Measurements from ENCODE around the gene DLGAP4.

The DLGAP4 gene

GRCh38 chr20:36396340-36396739 lies 90.2 kb downstream of the DLGAP4 start:
- TF ChIP-seq, protein P1, sequence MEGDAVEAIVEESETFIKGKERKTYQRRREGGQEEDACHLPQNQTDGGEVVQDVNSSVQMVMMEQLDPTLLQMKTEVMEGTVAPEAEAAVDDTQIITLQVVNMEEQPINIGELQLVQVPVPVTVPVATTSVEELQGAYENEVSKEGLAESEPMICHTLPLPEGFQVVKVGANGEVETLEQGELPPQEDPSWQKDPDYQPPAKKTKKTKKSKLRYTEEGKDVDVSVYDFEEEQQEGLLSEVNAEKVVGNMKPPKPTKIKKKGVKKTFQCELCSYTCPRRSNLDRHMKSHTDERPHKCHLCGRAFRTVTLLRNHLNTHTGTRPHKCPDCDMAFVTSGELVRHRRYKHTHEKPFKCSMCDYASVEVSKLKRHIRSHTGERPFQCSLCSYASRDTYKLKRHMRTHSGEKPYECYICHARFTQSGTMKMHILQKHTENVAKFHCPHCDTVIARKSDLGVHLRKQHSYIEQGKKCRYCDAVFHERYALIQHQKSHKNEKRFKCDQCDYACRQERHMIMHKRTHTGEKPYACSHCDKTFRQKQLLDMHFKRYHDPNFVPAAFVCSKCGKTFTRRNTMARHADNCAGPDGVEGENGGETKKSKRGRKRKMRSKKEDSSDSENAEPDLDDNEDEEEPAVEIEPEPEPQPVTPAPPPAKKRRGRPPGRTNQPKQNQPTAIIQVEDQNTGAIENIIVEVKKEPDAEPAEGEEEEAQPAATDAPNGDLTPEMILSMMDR (conservative IDR thresholded peaks at IDR 0.05): no peak
- H3K27ac ChIP-seq: no peak overlapping the region

- TF ChIP-seq, protein P1 (conservative IDR thresholded peaks at IDR 0.05): no peak
- no peak overlapping the region for H3K27ac ChIP-seq
These were observed 90.9 kb downstream of the DLGAP4 start for GRCh38 chr20:36396847-36397630.

- H3K27ac ChIP-seq: no peak overlapping the region
- TF ChIP-seq, protein P1 (conservative IDR thresholded peaks at IDR 0.05): no peak
These were observed 92.4 kb downstream of the DLGAP4 start for GRCh38 chr20:36398515-36398914.

- TF ChIP-seq, protein P1 (conservative IDR thresholded peaks at IDR 0.05): peak; percentile 50
- no peak overlapping the region for H3K27ac ChIP-seq
These were observed 93.2 kb downstream of the DLGAP4 start for GRCh38 chr20:36399147-36399968.

DNA sequence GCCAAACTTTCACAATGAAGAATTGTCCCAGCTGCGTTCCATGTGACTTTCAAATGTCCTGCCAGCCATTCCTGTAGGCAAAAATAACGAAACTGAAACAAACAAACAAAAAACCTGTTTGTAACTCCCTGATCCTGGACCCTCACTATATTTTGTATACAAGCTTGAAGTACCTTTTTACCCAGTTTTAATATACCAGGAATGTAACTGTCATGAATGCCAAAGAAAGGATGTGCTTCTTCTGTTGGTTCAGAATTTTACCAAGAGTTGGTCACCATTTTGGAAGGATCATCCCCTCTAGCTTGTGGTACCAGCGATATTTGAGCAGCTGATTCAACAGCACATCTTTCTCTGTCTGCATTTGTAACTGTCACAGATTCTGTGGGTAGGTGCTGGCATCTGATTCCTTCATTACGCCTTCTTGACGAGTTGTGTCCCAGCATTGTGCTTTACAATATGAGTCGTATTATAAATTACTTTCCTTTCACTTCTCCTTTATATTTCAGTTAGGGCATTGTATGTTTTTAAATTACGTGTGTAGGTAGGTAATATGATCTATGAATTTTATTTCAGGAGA lies 93.9 kb downstream of the DLGAP4 start:
- TF ChIP-seq, protein P1 (conservative IDR thresholded peaks at IDR 0.05): 0 out of 2 replicates have a peak, but pooled peaks have one; percentile 1
- no peak overlapping the region for H3K27ac ChIP-seq

GRCh38 chr20:36400909-36401735 lies 95.0 kb downstream of the DLGAP4 start:
- H3K27ac ChIP-seq: no peak overlapping the region
- TF ChIP-seq, protein P1 (conservative IDR thresholded peaks at IDR 0.05): no peak
